K562 (cell line): ENCODE results near the gene PPWD1. TPM values are rescaled to one million over a fixed set of nuclear protein-coding genes. Genes with fewer than 3 reads are reported as not detected.

ENCODE experiments used
- CBFB ChIP-seq: sonication (generic); formaldehyde crosslinking; IDR thresholded peaks from 2 replicates; pipeline ENCODE4 v1.4.0; 2020; ENCODE audit warnings: mild to moderate bottlenecking, missing genetic modification reagents
- CHD1 ChIP-seq: fragments of 200-600 bp; sonication (generic); IDR thresholded peaks from one replicate; pipeline ENCODE4 v1.6.1; 2012; ENCODE audit warnings: mild to moderate bottlenecking, moderate library complexity, low read length, inconsistent platforms
- DNMT1 ChIP-seq: fragments of 450-650 bp; IDR thresholded peaks from 2 replicates; pipeline ENCODE4 v1.6.1; 2016; ENCODE audit warnings: antibody characterized with exemption, mild to moderate bottlenecking
- KLF16 ChIP-seq: IDR thresholded peaks from 2 replicates; pipeline ENCODE4 v1.6.1; 2016; ENCODE audit warnings: antibody characterized with exemption
- MAFK ChIP-seq: IDR thresholded peaks from 2 replicates; pipeline ENCODE4 v1.6.1; 2011; ENCODE audit warnings: low read length, improper control_type of control experiment
- MIER1 ChIP-seq: fragments of 450-650 bp; IDR thresholded peaks from 2 replicates; pipeline ENCODE4 v1.6.1; 2016; ENCODE audit warnings: antibody characterized with exemption, mild to moderate bottlenecking, low read depth
- PHB ChIP-seq: fragments of 250-450 bp; sonication (Bioruptor Pico); IDR thresholded peaks from 2 replicates; pipeline ENCODE4 v1.5.0; 2021
- PTRF ChIP-seq: fragments of 450-650 bp; IDR thresholded peaks from 2 replicates; pipeline ENCODE4 v1.6.1; 2016; ENCODE audit warnings: mild to moderate bottlenecking, missing genetic modification characterization, missing compliant biosample characterization
- RAD21 ChIP-seq, 2 experiments: fragments of 250-450 bp in 1 of 2; fragments of 450-650 bp in 1 of 2; sonication (Bioruptor Pico) in 1 of 2; formaldehyde crosslinking in 1 of 2; IDR thresholded peaks in 1 of 2; conservative IDR thresholded peaks in 1 of 2; 2 replicates each; pipeline versions ENCODE4 v1.4.0 to v1.8.0; 2020 to 2022; ENCODE audit warnings: mild to moderate bottlenecking in 2 of 2, moderate library complexity in 1 of 2
- RBM25 ChIP-seq: fragments of 200-400 bp; formaldehyde crosslinking; IDR thresholded peaks from 2 replicates; pipeline ENCODE4 v1.6.1; 2018; ENCODE audit warnings: low read length, low read depth, moderate library complexity; ENCODE audit not compliant: severe bottlenecking
- RFX5 ChIP-seq: IDR thresholded peaks from 2 replicates; pipeline ENCODE4 v1.6.1; 2011; ENCODE audit warnings: low read depth, mild to moderate bottlenecking, improper control_type of control experiment, low read length
- ZNF57 ChIP-seq: fragments of 450-650 bp; formaldehyde crosslinking; IDR thresholded peaks from 2 replicates; pipeline ENCODE4 v1.4.0; 2020; ENCODE audit warnings: mild to moderate bottlenecking, moderate library complexity
- ZNF668 ChIP-seq: fragments of 250-450 bp; sonication (Bioruptor Pico); IDR thresholded peaks from 2 replicates; pipeline ENCODE4 v1.8.0; 2022; ENCODE audit warnings: mild to moderate bottlenecking, inconsistent platforms
- ZZZ3 ChIP-seq: fragments of 450-650 bp; IDR thresholded peaks from 2 replicates; pipeline ENCODE4 v1.6.1; 2016; ENCODE audit warnings: antibody characterized with exemption, mild to moderate bottlenecking, moderate library complexity
- polyA plus RNA-seq, 8 experiments: library from polyadenylated mRNA; depleted of rRNA in 4 of 8; stranded (reverse) in 5 of 8; unstranded in 3 of 8; fragments of >200 nt; fragmentation: Nextera tagmentation in 2 of 8; fragmentation: Illumina TruSeq in 1 of 8; extraction: Ambion mirVana in 2 of 8; extraction: Trizol in 1 of 8; gene quantifications; 2 replicates each; pipeline versions ENCODE4 v1.2.1 to v1.2.3, GENCODE V29; 2011 to 2014; ENCODE audit warnings: inconsistent platforms in 1 of 8, missing spikeins in 1 of 8
- total RNA-seq, 7 experiments: library from RNA; depleted of rRNA in 6 of 7; stranded (reverse); fragments of >200 nt in 6 of 7; fragmentation: Illumina TruSeq in 2 of 7; extraction: Trizol in 2 of 7; gene quantifications; 2 replicates each; pipeline versions ENCODE4 v1.2.1 to v1.2.3, GENCODE V29; 2011 to 2021; ENCODE audit warnings: low replicate concordance in 1 of 7
- TF ChIP-seq, protein P1 (sequence below), 2 experiments: fragments of 450-650 bp in 1 of 2; sonication (generic) in 1 of 2; formaldehyde crosslinking in 1 of 2; IDR thresholded peaks in 1 of 2; conservative IDR thresholded peaks in 1 of 2; 2 replicates each; pipeline versions ENCODE4 v1.6.1 to v1.8.1; 2016 to 2023; ENCODE audit warnings: mild to moderate bottlenecking in 2 of 2, moderate library complexity in 2 of 2, inconsistent platforms in 1 of 2, missing genetic modification reagents in 1 of 2
- TF ChIP-seq, protein P2 (sequence below), 2 experiments: fragments of 450-650 bp; IDR thresholded peaks; 2 replicates each; pipeline ENCODE4 v1.6.1; 2016
- TF ChIP-seq, protein P3 (sequence below): fragments of 250-450 bp; sonication (Bioruptor Pico); IDR thresholded peaks from 2 replicates; pipeline ENCODE4 v1.8.0; 2022; ENCODE audit warnings: moderate library complexity, mild to moderate bottlenecking, inconsistent platforms
- TF ChIP-seq, protein P4 (sequence below): fragments of 250-450 bp; sonication (Bioruptor Pico); IDR thresholded peaks from 2 replicates; pipeline ENCODE4 v1.4.0; 2020

PPWD1 gene
- total and polyA plus RNA-seq, 9 of the 15 experiments (the other 6 are each of a cell fraction or from before 2014, with no cell fraction given), result 24.1 to 89.2 (median 51.4) TPM

DNA sequence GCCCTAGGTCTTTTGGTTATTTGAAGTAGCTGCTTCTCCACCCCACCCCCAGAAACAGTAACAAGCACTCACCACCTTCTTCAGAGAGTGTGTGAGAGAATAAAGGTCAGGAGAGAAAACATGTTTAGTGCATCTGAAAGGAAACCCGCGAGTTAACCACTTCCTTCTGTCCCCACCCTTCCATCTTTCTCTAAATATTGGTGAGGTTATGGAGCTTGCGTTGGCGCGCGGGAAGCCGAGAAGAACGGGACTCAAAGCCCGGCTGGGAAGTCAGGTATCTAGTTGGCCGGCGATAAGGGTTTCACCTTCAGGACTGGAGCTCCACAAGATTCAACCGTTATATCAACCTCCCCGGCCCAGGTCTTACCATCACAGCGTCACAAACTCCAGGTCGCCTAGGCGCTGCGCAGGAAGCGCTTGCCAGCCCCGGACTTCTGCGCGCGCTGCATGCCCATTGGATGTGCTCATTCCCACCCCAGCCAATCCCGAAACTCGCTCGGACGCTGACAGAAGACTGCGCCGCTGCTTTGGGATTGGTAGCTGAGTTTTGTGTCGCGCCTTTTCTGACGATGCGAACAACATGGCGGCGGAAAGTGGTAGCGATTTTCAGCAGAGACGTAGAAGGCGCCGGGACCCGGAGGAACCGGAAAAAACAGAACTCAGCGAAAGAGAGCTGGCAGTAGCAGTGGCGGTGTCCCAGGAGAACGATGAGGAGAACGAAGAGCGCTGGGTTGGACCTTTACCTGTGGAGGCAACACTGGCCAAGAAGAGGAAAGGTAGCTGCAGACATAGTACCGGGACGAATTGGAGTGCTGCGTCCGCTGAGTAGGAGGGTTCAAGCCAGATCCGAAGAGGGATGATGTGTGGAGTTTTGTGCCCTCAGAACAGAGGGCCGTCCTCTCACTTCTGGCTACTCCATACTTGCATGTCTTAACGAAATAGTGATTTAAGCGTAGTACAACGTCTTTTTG is at the start of gene PPWD1, which contains the start of gene CENPK (continued):
- TF ChIP-seq, protein P1, sequence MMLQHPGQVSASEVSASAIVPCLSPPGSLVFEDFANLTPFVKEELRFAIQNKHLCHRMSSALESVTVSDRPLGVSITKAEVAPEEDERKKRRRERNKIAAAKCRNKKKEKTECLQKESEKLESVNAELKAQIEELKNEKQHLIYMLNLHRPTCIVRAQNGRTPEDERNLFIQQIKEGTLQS (IDR thresholded peaks at IDR 0.05), result no peak
- TF ChIP-seq, protein P1 (CRISPR knock-in tag; conservative IDR thresholded peaks at IDR 0.05), result 0 out of 2 replicates have a peak, but pooled peaks have one; percentile 23
- TF ChIP-seq RAD21 (CRISPR knock-in tag; conservative IDR thresholded peaks at IDR 0.05 in 1 of 2, IDR thresholded peaks at IDR 0.05 in 1 of 2) (no peak), ZZZ3 (no peak), KLF16 (no peak), RBM25 (peak; percentile 77), MAFK (no peak), DNMT1 (0 out of 2 replicates have a peak, but pooled peaks have one; percentile 48), CBFB (CRISPR knock-in tag) (no peak), ZNF57 (CRISPR knock-in tag) (no peak), CHD1 (no peak), MIER1 (no peak), PHB (CRISPR knock-in tag) (0 out of 2 replicates have a peak, but pooled peaks have one; percentile 21), ZNF668 (0 out of 2 replicates have a peak, but pooled peaks have one; percentile 44), RFX5 (0 out of 2 replicates have a peak, but pooled peaks have one; percentile 60), PTRF (no peak)
- TF ChIP-seq, protein P2, sequence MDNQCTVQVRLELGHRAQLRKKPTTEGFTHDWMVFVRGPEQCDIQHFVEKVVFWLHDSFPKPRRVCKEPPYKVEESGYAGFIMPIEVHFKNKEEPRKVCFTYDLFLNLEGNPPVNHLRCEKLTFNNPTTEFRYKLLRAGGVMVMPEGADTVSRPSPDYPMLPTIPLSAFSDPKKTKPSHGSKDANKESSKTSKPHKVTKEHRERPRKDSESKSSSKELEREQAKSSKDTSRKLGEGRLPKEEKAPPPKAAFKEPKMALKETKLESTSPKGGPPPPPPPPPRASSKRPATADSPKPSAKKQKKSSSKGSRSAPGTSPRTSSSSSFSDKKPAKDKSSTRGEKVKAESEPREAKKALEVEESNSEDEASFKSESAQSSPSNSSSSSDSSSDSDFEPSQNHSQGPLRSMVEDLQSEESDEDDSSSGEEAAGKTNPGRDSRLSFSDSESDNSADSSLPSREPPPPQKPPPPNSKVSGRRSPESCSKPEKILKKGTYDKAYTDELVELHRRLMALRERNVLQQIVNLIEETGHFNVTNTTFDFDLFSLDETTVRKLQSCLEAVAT (IDR thresholded peaks at IDR 0.05), result peak; percentile 45 to 99; a peak in 2 of 4 replicates
- TF ChIP-seq, protein P3, sequence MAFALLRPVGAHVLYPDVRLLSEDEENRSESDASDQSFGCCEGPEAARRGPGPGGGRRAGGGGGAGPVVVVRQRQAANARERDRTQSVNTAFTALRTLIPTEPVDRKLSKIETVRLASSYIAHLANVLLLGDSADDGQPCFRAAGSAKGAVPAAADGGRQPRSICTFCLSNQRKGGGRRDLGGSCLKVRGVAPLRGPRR (CRISPR knock-in tag), result no peak
- TF ChIP-seq, protein P4, sequence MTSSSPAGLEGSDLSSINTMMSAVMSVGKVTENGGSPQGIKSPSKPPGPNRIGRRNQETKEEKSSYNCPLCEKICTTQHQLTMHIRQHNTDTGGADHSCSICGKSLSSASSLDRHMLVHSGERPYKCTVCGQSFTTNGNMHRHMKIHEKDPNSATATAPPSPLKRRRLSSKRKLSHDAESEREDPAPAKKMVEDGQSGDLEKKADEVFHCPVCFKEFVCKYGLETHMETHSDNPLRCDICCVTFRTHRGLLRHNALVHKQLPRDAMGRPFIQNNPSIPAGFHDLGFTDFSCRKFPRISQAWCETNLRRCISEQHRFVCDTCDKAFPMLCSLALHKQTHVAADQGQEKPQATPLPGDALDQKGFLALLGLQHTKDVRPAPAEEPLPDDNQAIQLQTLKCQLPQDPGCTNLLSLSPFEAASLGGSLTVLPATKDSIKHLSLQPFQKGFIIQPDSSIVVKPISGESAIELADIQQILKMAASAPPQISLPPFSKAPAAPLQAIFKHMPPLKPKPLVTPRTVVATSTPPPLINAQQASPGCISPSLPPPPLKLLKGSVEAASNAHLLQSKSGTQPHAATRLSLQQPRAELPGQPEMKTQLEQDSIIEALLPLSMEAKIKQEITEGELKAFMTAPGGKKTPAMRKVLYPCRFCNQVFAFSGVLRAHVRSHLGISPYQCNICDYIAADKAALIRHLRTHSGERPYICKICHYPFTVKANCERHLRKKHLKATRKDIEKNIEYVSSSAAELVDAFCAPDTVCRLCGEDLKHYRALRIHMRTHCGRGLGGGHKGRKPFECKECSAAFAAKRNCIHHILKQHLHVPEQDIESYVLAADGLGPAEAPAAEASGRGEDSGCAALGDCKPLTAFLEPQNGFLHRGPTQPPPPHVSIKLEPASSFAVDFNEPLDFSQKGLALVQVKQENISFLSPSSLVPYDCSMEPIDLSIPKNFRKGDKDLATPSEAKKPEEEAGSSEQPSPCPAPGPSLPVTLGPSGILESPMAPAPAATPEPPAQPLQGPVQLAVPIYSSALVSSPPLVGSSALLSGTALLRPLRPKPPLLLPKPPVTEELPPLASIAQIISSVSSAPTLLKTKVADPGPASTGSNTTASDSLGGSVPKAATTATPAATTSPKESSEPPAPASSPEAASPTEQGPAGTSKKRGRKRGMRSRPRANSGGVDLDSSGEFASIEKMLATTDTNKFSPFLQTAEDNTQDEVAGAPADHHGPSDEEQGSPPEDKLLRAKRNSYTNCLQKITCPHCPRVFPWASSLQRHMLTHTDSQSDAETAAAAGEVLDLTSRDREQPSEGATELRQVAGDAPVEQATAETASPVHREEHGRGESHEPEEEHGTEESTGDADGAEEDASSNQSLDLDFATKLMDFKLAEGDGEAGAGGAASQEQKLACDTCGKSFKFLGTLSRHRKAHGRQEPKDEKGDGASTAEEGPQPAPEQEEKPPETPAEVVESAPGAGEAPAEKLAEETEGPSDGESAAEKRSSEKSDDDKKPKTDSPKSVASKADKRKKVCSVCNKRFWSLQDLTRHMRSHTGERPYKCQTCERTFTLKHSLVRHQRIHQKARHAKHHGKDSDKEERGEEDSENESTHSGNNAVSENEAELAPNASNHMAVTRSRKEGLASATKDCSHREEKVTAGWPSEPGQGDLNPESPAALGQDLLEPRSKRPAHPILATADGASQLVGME (CRISPR knock-in tag), result 0 out of 2 replicates have a peak, but pooled peaks have one; percentile 21
